Lung (tissue), 12 donors: ENCODE results near the gene CNRIP1. TPM values are rescaled to one million over a fixed set of nuclear protein-coding genes. Genes with fewer than 3 reads are reported as not detected.

Experiments used
- ATAC-seq: fragments of 200-7000 bp; cut with Tn5 transposase; one replicate; pipeline ENCODE4 v1.9.1; 2020; ENCODE audit warnings: moderate number of reproducible peaks; ENCODE audit not compliant: insufficient read depth, low FRiP score
- DNase-seq, 3 donors: peaks; one replicate each; pipeline ENCODE4 v3.0.0-alpha.2; 2013 to 2017
- H3K27ac ChIP-seq, 2 donors: one replicate each; pipeline ENCODE4 v1.5.1; 2013; ENCODE audit warnings: mild to moderate bottlenecking in 2 of 2, moderate library complexity in 2 of 2, control low read depth in 1 of 2, inconsistent platforms in 1 of 2, low read depth in 1 of 2, low read length in 1 of 2
- H3K27me3 ChIP-seq, 3 donors: one replicate each; pipeline ENCODE4 v1.5.1; 2013; ENCODE audit warnings: low read length in 2 of 3; ENCODE audit not compliant: control insufficient read depth in 3 of 3, insufficient read depth in 3 of 3
- H3K36me3 ChIP-seq, 4 donors: one replicate each; pipeline ENCODE4 v1.5.1; 2013; ENCODE audit warnings: low read length in 4 of 4, mild to moderate bottlenecking in 1 of 4, moderate library complexity in 1 of 4; ENCODE audit not compliant: control insufficient read depth in 4 of 4, insufficient read depth in 4 of 4
- H3K4me1 ChIP-seq, 5 donors: one replicate each; pipeline ENCODE4 v1.5.1; 2013; ENCODE audit warnings: low read length in 5 of 5, mild to moderate bottlenecking in 2 of 5, moderate library complexity in 1 of 5; ENCODE audit not compliant: control insufficient read depth in 5 of 5, insufficient read depth in 5 of 5
- H3K4me3 ChIP-seq: one replicate; pipeline ENCODE4 v1.5.1; 2013; ENCODE audit warnings: mild to moderate bottlenecking, control low read depth, moderate library complexity
- H3K9ac ChIP-seq, 2 donors: one replicate each; pipeline ENCODE4 v1.5.1; 2013; ENCODE audit warnings: low read length in 2 of 2, control low read depth in 1 of 2; ENCODE audit not compliant: insufficient read depth in 1 of 2
- H3K9me3 ChIP-seq, 4 donors: one replicate each; pipeline ENCODE4 v1.5.1; 2013; ENCODE audit warnings: low read length in 3 of 4, mild to moderate bottlenecking in 1 of 4, moderate library complexity in 1 of 4; ENCODE audit not compliant: control insufficient read depth in 4 of 4, insufficient read depth in 3 of 4
- WGBS, 2 donors: extraction: QIAGEN DNeasy Blood & Tissue Kit; methylation state at CpG; one replicate each; pipeline ENCODE4 v1.1.7; 2013; 5-methylcytosine and 5-hydroxymethylcytosine counted together
- polyA plus RNA-seq, 2 donors: library from polyadenylated mRNA; stranded (reverse); fragments of 200-250 nt; gene quantifications; one replicate each; pipeline ENCODE4 v1.2.1, GENCODE V29; 2013
- total RNA-seq, 2 donors: library from RNA; depleted of rRNA in 1 of 2; stranded (reverse); fragments of >200 nt in 1 of 2; gene quantifications; one replicate each; pipeline ENCODE4 v1.2.1, GENCODE V29; 2014 to 2021
- TF ChIP-seq, protein P1 (sequence below): IDR thresholded peaks from 2 replicates; pipeline ENCODE4 v1.5.1; 2012; ENCODE audit warnings: mild to moderate bottlenecking; ENCODE audit errors: control extremely low read depth, extremely low read depth
- donor health status: control.
- donor health status: control.
- donor health status: Bipolar disorder and iron deficiency.
- donor health status: healthy.
- donor health status: DM: yes; HTN: yes; CAD: no.

CNRIP1 gene
- total and polyA plus RNA-seq, 4 donors: 9.0 to 29.3 (median 14.5) TPM

DNA sequence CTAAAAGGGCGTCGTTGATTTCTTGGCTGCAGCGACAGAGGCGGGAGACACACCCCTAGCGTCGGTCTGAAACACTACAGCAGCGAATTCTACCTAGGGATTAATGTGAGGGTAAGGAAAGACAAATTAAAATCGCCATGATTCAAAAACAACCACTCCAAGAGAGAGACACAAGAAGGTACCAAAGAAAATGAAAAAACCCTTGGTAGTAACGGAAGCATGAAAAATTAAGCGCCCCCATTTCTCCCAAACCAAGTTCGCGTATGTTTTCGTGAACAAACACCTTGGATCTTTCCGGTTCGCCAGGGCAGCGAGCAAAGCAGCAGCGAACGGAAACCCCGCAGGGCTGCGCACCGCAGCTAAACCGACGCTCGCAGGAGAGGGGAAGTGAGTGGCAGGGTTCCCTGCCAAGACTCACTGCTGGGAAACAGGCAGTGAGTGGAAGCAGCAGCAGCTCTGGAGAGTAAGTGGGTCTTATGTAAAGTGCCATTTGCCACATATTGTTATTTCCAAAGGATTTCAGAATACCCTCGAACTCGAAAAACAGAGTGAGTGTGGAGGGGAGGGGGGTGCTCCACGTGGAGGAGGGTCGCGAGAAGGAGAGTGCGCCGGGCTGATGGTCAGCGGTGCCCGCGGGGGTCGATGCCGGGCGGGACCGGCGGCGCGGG, 68.4 kb downstream of the CNRIP1 start:
- peak overlapping the region; percentile 70 to 86 for H3K9ac ChIP-seq
- H3K9me3 ChIP-seq: no peaks in the 10 kb centered on the region
- H3K27me3 ChIP-seq: no peaks in the 10 kb centered on the region
- DNase-seq: peak; percentile 79 to 87 (median 86)
- peaks cover 0 to 4% (median 0%) of the 10 kb centered on the region in 4 donors for H3K36me3 ChIP-seq
- TF ChIP-seq, protein P1, sequence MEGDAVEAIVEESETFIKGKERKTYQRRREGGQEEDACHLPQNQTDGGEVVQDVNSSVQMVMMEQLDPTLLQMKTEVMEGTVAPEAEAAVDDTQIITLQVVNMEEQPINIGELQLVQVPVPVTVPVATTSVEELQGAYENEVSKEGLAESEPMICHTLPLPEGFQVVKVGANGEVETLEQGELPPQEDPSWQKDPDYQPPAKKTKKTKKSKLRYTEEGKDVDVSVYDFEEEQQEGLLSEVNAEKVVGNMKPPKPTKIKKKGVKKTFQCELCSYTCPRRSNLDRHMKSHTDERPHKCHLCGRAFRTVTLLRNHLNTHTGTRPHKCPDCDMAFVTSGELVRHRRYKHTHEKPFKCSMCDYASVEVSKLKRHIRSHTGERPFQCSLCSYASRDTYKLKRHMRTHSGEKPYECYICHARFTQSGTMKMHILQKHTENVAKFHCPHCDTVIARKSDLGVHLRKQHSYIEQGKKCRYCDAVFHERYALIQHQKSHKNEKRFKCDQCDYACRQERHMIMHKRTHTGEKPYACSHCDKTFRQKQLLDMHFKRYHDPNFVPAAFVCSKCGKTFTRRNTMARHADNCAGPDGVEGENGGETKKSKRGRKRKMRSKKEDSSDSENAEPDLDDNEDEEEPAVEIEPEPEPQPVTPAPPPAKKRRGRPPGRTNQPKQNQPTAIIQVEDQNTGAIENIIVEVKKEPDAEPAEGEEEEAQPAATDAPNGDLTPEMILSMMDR: peak; percentile 29
- whole genome bisulfite sequencing, 2 donors: 0% methylated on average over 32 to 41 of the region's 41 CpGs
- peak overlapping the region; percentile 95 to 96 for H3K27ac ChIP-seq
- peak; percentile 71 for ATAC-seq
- H3K4me1 ChIP-seq: peaks cover 4 to 43% (median 17%) of the 10 kb centered on the region in 5 donors
- peak overlapping the region; percentile 63 for H3K4me3 ChIP-seq

DNA sequence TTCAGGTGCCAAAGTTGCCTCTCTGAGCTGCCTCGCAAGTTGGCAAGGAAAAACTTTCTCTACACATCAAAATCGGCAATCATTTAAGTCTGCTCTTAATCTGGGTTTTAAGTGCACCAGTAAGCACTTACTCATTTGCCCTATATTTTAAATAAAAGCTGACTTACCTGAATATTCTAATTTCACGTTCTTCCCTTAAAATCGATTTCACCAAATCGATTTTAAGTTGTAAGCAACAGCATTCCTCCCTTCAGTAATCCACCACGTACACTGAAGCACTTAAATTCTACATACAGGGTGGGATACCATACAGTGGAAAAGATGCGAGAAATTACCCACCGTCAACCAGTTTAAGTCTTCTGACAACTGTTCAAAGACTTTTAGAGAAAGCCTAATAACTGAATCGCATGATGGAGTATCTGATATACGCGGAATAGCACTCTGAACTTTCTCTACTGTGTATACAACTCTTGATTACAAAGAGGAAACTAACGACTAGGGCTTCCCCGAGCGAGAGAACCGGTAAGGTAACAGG, 69.0 kb downstream of the CNRIP1 start:
- H3K9me3 ChIP-seq: no peaks in the 10 kb centered on the region
- peaks cover 0 to 4% (median 0%) of the 10 kb centered on the region in 4 donors for H3K36me3 ChIP-seq
- H3K27me3 ChIP-seq: no peaks in the 10 kb centered on the region
- no peak for DNase-seq
- 2 to 3% methylated on average over 15 of the region's 15 CpGs for WGBS, 2 donors
- peak overlapping the region; percentile 95 to 96 for H3K27ac ChIP-seq
- peak overlapping the region; percentile 70 to 86 for H3K9ac ChIP-seq
- H3K4me1 ChIP-seq: peaks cover 4 to 43% (median 17%) of the 10 kb centered on the region in 5 donors
- TF ChIP-seq, protein P1: no peak
- H3K4me3 ChIP-seq: peak overlapping the region; percentile 63
- ATAC-seq: no peak

DNA sequence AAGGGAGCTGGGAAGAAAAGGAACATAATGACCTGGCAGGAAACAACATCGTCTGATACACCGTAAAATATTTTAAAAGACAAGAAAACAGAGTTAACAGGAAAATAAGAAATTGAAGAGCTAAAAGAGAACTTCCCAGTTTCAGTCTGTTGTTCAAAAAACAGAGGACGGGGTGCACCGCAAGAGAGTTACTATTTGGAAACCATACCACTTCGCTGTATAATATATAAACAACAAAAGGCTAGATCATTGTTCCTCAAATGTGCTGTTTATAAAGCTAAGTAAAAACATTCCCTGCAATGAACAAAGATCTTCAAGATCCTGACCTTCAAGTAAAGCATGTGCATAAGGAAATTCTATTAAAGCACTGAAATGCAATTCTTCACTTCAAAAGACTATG, 69.6 kb downstream of the CNRIP1 start:
- ATAC-seq: no peak
- H3K4me1 ChIP-seq: peaks cover 4 to 43% (median 17%) of the 10 kb centered on the region in 5 donors
- H3K9ac ChIP-seq: peak overlapping the region; percentile 70 to 86
- H3K27ac ChIP-seq: peak overlapping the region in 1 of 2 donors; percentile 35
- H3K36me3 ChIP-seq: peaks cover 0 to 4% (median 0%) of the 10 kb centered on the region in 4 donors
- no peak overlapping the region for H3K4me3 ChIP-seq
- DNase-seq: peak in 1 of 3 donors; percentile 35
- H3K27me3 ChIP-seq: no peaks in the 10 kb centered on the region
- H3K9me3 ChIP-seq: no peaks in the 10 kb centered on the region
- 4 to 10% methylated on average over 5 of the region's 5 CpGs for WGBS, 2 donors
- TF ChIP-seq, protein P1: no peak
